HG03135 (cell line): Measurements from ENCODE around the gene PMM1.
A peak's percentile ranks its signal among the peaks of the same experiment; 100 is the strongest.
"Not testable (repeated sequence)": the region's sequence is repeated elsewhere in the genome, so short reads cannot be mapped to it uniquely, and the experiment has no call there.

Experiments used
- ATAC-seq: cut with Tn5 transposase; IDR thresholded peaks from one replicate; pipeline ENCODE4 v1.9.1; 2021; ENCODE audit warnings: mild to moderate bottlenecking, moderate library complexity; ENCODE audit not compliant: unreplicated experiment

Gene PMM1

GRCh38 chr22:41589391-41590241 is at the start of gene PMM1:
Gene PMM1, minus strand, starts transcription at chr22:41589840. Its CDS starts 35 bp downstream, at chr22:41589805.
- peak; percentile 88 for ATAC-seq

DNA sequence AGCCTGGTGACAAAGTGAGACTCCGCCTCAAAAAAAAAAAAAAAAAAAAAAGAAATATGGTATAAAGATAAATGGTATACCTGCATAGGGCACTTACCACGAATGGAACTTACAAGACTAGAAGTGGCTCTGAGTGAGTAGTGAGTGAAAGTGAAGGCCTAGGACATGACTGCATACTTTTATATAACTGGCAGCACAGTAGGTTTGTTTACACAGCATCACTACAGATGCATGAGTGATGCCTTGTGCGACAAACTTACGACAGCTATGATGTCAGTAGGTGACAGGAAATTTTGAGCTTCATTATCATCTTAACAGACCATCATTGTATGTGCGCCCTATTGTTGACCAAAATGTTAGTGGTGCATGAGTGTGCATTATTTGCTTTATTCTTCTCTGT is 49.1 kb upstream of the PMM1 start:
- ATAC-seq, result no peak

- ATAC-seq, result no peak
These were observed 48.5 kb upstream of the PMM1 start for GRCh38 chr22:41638124-41638523.

DNA sequence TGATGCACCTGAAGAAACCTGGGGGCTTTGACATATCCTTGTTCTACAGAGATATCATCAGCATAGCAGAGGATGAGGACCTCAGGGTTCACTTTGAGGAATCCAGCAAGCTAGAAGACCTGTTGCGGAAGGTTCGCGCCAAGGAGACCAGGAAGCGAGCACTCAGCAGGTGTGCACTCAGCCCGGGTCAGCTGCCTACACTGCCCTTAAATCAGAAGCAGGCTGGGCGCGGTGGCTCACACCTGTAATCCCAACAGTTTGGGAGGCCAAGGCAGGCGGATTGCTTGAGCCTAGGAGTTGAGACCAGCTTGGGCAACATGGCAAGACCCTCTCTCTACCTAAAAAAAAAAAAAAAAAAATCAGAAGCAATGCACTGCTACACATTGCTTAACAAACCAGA is 48.0 kb upstream of the PMM1 start:
- not testable (repeated sequence) for ATAC-seq

GRCh38 chr22:41636467-41636866 is 46.8 kb upstream of the PMM1 start:
- ATAC-seq, result no peak

GRCh38 chr22:41634610-41635009 is 45.0 kb upstream of the PMM1 start:
- not testable (repeated sequence) for ATAC-seq

GRCh38 chr22:41631615-41632014 is 42.0 kb upstream of the PMM1 start:
- not testable (repeated sequence) for ATAC-seq

- ATAC-seq, result not testable (repeated sequence)
These were observed 41.5 kb upstream of the PMM1 start for GRCh38 chr22:41631115-41631514.

DNA sequence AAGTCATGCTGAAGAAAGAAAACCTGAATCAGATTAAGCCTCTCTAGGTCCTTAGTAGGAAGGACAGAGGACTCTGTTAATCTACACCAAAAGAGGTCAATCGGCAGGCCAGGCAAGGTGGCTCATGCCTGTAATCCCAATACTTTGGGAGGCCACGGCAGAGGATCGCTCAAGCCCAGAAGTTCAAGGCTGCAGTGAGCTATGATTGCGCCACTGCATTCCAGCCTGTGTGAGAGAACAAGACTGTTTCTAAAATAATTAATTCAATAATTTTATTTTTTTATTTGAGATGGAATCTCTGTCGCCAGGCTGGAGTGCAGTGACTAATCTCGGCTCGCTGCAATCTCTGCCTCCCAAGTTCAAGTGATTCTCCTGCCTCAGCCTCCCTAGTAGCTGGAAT is 35.9 kb upstream of the PMM1 start:
- no peak for ATAC-seq

DNA sequence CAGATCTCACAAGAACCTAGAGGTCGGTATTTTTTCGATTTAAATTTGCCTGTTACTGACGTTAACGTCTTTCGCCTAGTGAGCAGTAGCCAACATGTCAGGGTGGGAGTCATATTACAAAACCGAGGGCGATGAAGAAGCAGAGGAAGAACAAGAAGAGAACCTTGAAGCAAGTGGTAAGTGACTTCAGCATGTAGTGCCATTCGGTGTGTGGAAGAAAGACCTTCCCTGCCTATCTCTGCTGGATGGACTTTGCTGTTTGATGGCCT is 32.2 kb upstream of the PMM1 start:
- ATAC-seq, result no peak

GRCh38 chr22:41621099-41621910 is 31.7 kb upstream of the PMM1 start, which contains the start of gene XRCC6:
Gene XRCC6, plus strand, starts transcription at chr22:41621295. Its CDS starts 710 bp downstream, at chr22:41622005.
- ATAC-seq, result peak; percentile 76

DNA sequence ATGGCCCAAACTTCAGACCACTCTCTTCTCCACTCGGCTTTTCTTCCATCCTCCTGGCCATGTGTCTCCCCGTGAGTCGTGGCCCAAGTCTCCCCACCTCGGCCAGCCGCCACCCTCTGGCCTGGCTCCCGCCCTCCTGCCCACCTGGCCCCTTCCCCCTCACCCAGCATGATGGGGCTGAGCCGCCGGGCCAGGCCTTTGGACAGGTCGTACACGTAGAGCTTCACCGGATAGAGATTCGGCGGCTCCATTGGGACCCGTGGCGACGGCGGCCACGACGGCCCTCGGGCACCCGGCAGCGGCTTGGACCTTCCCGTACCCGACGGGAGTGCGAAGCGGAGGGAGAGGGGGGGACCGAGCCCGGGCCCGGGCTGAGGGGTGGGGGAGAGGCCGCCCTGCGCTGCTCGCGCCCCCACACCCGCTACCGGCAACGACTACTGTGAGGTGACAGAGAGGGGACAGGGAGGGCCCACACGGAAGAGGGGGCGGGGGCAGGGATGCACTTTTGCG is 31.0 kb upstream of the PMM1 start, which contains the start of gene DESI1:
TSS of gene DESI1 (minus strand) at position 455 of the 510 bp plus-strand sequence. CDS start at position 251, 204 bp downstream.
- peak; percentile 18 for ATAC-seq

DNA sequence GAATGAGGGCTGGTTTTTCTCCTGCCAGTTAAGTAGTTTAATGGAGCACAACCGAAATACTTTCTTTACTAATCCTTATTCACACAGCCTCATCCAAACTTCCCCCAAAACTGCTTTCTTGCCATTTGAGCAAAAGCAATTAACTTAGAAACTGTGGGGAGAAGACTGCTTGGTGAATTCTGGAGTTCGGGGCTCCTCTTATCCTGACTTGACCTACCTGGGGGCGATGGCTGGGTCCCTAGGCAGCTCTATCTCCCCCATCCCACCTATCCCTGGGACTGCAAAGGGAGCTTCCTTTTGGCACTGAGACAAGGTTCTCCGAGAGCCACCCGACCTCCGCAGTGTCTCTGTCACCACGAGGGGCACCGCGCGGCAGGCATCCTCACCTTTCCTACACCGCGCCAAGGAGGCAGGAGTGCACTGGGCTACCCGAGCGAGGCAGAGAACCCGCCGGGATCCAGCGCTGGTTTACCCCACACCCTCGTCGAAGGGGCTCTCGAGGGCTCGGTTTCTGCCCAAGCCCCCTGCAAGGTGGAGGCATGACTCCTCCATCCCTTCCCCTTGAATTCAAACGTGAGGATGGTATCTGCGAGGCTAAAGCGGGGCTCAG is 30.4 kb upstream of the PMM1 start:
- peak; percentile 8 for ATAC-seq

GRCh38 chr22:41613456-41613855 is 23.8 kb upstream of the PMM1 start:
- no peak for ATAC-seq

- no peak for ATAC-seq
These were observed 23.1 kb upstream of the PMM1 start for GRCh38 chr22:41612603-41613306.

- no peak for ATAC-seq
These were observed 18.7 kb upstream of the PMM1 start for GRCh38 chr22:41608386-41608785.

GRCh38 chr22:41603873-41604332 is 14.3 kb upstream of the PMM1 start:
- ATAC-seq, result peak; percentile 61

DNA sequence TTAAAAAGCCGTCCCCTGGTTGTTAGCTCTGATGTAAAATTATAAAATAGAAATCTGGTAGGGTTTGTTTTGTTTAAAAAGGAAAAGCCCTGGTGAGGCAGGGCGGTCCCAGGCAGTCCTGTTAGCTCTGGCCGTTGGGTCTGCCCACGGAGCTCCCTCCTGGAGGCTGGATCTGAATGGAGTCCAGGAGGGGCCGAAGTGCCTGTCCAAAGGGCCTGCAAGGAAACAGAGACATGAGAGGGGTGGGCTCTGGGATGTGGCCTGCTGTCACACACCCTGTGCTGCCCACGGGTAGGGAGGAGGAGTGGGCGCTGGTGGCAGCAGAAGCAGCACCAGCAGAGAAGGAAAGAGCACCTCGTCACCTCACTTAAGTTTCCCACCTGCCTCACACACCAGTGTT is 11.3 kb upstream of the PMM1 start:
- ATAC-seq, result no peak

- no peak for ATAC-seq
These were observed 9.4 kb upstream of the PMM1 start for GRCh38 chr22:41598891-41599635.

GRCh38 chr22:41598081-41598480 is 8.4 kb upstream of the PMM1 start:
- ATAC-seq, result no peak
